DLD1 (cell line): ENCODE data around the gene CYB5RL.
"Not testable (repeated sequence)": the region's sequence is repeated elsewhere in the genome, so short reads cannot be mapped to it uniquely, and the experiment has no call there.

Experiments used
- in situ Hi-C: cut with HindIII; loops from 2 replicates; pipeline ENCODE4 v1.10.0; 2017; ENCODE audit warnings: low sequenced_read_pairs

The CYB5RL gene

DNA sequence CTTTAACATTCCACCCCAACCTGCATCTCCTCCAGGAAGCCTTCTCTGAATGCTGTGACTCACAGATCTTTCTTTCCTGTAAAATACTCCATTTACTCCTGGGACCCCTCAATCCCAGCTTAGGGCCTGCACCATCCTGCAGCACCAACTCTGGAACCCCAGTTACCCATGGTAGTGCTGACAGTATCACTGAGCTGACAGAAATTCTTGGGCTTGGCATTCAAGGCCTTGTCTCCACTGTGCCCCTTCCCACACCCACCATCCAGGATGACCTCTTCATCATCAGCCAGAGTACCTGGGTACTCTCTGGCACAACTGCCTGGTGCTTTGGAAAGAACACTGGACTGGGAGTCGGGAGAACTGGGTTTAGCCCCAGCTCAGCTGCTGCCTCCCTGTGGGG lies 8.3 kb downstream of the CYB5RL start:
- in situ Hi-C loops, result no loop called here

DNA sequence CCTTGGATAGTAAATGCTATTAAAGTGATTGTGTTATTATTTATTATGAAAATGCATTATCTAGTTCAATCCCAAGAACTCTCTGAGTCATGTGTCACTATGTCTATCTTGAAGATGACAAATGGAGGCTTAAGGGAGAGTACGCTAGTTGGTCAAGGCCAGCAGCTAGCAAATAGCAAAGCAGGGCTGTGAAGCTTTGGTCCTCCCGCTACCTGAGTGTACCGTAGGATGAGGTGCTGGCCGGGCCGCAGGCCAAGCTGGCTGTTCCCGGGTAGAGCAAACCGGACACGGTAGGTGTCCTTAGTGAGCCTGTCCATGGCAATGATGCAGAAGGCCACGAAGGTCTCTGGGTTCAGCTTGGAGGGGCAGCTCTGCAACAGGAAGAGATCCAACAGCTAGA lies 9.3 kb downstream of the CYB5RL start:
- in situ Hi-C loops, result no loop called here

DNA sequence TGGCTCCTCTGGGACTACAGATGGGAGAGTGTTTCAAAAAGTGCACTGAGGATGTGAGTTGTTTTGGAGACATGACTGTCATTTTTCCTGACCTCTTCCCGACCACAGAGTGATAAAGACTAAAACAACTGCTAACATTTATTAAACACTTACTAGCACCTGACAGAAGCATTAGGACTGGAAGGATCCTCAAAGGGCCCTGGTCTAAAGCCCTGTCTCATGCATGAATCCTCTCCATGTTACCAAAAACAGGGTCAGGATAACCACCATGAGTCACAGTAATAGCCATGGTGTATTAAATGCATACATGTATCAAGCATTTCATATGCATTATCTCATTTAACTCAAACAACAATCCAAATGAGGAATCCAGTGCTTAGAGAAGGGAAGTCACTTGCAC lies 11.5 kb downstream of the CYB5RL start:
- in situ Hi-C loops, result no loop called here

DNA sequence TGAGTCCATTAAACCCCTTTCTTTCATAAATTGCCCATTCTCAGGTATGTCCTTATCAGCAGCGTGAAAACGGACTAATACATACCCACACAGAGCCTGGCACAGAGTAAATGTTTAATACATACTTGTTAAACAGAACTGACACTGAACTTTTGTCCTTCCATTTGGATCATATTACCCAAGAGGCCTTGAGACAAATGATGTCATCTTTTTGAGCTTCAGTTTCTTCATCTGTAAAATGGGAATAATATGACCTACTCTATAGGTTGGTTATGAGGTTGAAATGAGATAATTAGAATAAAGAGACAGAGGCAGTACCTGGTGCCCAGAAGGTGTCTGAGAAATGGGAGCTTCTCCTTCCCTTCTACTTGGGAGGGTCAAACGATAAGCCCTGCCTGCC lies 13.8 kb downstream of the CYB5RL start:
- in situ Hi-C loops, result no loop called here

DNA sequence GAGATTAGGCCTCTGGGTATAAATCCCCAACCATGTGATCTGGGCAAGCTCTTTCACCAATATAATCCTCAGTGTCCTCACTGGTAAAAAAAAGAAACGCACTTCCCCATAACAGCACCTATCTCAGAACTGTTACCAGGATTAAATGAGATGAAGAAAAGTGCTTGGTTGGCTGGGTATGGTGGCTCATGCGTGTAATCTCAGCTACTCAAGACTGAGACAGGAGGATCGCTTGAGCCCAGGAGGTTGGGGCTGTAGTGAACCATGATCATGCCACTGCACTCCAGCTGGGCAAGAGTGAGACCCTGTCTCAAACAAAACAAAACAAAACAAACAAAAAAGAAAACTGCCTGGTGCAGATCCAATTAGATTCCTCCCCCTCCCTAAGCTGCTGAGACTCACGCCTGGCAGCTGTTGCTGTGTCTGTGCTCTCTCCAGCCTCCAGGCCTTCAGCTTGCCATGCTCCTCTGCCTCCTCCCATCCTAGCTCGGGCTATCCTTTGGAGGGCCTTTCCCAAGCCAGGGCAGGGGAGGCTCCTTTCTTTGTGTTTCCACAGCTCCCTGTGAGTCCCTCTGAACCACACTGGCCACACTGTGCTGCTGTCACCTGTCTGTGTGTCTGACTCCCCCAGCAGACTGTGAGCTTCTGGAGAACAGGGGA lies 19.0 kb downstream of the CYB5RL start:
- in situ Hi-C loops, result no loop called here

DNA sequence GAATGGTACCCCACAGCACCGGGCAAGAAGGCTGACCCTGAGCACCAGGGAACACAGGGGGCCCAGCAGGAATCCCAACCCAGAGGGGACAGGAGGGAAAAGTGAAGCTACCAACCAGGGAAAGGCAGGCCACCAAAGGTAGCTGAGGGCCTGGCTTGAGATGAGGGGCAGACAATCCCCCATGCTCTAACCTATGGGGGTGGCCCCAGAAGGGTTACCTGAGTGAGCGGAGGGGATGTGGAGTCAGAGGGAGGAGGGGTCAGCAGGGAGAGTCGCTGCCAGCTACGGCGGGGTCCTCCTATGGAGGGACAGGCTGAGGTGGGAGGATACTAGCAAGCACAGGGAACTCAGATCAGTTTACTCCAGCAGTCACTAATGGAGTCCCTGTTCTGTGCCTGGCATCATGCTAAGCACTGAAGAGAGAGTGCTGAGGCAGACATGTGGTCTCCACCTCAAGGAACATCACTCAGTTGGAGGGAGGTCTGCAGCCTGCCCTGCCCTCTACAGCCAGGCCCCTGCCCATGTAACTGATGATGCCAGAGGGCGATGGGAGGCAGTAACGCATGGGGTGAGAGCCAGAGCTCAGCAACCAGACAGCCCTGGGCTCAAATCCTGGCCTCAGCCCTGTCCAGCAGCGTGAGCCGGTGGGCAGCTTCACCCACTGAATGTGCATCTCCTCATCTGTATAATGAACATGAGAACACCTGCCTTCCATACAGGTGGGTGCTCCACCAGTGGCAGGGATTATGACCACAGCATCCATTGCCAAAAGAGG lies 21.3 kb downstream of the CYB5RL start:
- in situ Hi-C loops, result no loop called here

DNA sequence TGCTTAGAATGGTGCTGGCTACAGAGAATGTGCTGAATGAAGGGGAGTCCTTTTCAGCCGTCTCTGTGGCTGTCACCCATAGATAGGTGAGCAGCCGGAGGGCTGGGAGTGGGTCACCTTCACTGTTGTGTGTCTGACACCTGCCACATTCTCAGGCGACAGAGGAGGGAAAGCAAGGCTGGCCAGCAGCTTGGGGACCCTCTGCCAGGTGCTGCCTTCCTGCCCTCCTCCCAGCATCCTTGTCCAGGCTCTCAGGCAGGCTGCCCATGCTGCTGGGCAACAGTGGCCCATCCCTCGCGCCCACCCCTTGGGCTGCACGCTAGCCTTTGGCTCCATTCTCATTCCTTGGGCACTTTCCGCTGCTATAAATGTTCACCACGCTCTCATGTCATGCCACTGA lies 22.1 kb downstream of the CYB5RL start:
- in situ Hi-C loops, result no loop called here

DNA sequence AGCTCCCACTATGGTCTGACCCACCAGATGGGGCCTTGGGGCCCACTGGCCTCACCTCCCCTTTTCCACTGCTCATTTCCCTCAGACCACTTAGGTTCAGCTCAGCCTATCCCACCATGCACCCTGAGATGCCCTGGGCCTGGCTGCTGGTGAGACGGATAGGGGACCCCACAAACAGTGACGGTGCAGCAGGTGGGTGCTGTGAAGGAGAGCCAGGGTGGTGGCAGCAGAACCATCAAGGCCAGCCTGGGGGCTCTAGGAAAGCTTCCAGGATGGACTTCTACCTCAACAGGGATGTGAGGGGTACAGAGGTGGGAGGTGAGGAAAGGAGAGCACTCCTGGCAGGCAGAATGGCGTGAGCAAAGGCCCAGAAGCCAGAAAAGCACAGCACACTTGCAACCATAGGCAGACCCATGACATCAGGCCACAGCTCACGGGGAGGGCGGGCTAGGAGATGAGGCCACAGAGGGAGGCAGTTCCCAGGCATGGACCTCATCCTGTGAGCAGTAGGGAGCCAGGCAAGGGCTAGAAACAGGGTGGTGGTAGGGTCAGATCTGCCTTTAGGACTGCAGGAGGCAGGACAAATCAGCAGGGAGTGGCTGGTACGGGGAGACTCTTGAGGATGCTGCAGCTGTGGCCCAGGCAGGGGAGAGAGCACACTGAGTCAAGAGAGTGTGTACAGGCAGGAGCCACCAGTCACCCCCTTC lies 23.1 kb downstream of the CYB5RL start:
- in situ Hi-C loops, result no loop called here

DNA sequence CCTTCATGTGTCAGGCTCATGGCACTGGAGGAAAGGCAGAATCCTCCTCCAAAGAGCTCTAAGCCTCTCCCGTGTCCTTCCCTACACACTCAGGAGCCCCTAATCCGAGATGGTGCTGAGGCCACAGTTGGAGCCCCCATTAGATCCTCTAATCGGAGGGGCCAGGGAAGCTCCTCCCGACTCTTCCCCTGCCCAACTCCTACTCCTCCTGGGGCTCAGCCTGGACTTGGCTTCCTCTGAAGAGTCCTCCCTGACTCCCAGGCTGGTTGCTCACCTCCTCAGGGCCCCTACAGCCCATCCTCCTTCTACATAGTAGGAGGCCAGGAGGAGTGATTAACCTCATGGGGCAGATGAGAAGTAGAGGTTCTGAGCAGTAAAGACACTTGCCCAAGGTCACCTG lies 25.7 kb downstream of the CYB5RL start:
- in situ Hi-C loops, result no loop called here

DNA sequence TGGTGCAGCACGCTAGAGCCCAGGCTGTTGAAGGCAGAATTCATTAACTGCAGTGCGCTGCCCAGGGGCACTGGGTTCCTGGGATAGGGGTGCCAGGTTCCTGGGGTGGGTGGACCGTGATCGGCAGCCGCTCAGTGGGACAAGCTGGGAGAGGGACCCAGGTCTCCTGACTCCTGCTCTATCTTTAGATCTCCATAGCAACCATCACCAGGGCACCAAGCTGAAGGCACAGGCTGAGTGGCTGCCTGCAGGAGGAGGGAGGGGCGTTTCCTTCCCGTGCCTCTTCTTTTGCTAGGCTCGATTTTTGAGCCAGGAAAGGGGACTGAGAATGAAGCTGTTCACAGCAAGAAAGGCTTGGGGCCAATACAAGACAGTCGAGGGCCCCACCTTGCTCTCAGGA lies 26.1 kb downstream of the CYB5RL start:
- in situ Hi-C loops, result no loop called here

DNA sequence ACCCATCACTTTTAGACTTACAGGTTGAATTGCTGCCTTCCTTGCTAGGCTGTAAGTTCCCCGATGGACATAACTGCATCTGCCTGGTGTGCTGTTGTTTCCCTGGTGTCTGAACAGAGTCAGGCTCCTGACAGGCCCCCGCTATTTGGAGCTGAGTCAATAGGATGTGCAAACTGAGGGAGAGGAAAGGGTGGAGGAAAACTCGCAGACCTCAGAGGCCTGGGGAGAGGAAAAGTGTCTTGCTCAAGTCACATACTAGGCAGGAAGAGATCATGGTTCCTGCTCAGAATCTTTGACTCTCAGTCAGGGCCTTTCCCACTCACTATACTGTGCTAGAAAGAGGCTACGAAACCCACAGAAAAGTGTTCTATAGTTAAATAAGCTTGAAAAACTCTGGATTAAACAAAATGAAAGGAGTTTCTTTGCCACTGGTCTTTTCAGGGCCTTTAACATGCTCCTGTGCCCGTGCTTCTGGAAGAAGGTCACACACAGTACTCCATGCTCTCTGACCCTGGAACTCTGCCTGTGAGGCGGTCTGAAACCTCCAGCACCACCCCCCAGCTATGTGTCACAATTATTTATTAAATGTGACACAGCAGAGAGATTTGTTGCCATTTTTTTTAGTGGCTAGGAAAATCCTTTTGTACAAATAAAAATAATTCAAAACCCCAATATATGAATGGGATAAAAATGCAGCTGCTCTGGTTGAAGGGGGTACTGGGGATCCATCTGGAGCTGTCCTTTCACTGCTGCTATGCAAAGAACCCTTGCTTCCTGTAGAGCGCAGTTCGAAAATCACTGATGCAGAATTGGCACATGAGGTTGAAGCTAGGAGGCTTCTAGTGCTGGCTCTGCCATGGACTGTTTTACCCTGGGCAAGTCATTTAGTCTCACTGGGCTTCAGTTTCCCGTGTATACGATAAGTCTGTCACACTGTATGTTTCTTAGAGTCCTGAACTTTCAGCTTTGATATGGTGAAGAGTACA lies 26.9 kb downstream of the CYB5RL start:
- in situ Hi-C loops, result no loop called here

DNA sequence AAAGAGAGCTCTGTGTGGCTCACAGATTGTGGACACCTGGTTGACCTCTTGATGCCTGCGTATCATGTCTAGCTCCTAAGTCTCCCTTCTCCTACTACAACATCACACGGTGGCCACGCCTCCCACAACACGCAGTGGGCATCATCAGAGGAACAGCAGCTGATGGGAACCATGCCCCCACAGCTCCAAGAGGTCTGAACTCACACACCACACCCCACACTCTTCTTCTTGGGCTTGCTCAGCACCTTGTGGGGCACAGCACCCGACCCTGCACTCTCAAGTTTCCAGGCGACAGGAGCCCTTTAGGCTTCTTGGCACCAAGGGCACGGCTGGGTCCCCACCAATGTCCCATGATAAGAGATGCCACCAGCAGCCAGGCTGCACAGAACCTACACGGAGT lies 28.2 kb downstream of the CYB5RL start:
- in situ Hi-C loops, result no loop called here

DNA sequence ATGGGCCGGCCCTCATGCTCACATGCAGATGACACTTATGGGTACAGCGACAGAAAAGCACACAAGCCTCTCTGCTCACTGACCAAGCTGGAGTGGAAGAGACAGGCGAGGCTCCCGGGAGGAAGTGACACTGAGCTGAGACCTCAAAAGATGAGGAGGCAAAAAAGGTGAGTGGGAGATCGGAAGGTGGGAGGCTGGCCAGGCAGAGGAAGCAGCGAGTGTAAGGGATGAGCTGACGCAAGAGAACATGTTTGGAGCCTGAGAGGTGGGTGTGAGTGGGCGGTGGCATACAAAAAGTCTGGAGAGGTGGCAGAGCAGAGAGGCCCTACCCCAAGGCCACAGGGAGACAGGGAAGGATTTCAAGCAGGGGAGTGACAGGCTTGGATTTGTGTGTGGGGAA lies 28.8 kb downstream of the CYB5RL start:
- in situ Hi-C loops, result no loop called here

DNA sequence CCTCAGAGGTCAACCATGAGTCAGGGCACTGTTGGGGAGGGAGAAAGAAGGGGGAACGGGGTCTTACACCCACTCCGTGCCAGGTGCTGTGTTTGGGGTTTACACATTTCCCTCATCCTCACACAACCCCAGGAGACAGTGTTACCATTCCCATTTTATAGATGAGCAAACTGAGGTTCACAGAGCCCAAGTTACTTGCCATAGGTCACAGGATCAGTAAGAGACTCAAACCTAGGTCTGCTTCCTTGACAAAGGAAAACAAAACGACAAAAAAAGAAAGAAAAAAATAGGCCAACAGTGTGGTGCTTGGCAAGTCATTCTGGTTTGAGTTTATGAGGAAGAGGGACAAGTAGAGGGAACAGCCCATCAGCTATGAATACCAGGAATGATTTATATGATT lies 30.8 kb downstream of the CYB5RL start:
- in situ Hi-C loops, result no loop called here

DNA sequence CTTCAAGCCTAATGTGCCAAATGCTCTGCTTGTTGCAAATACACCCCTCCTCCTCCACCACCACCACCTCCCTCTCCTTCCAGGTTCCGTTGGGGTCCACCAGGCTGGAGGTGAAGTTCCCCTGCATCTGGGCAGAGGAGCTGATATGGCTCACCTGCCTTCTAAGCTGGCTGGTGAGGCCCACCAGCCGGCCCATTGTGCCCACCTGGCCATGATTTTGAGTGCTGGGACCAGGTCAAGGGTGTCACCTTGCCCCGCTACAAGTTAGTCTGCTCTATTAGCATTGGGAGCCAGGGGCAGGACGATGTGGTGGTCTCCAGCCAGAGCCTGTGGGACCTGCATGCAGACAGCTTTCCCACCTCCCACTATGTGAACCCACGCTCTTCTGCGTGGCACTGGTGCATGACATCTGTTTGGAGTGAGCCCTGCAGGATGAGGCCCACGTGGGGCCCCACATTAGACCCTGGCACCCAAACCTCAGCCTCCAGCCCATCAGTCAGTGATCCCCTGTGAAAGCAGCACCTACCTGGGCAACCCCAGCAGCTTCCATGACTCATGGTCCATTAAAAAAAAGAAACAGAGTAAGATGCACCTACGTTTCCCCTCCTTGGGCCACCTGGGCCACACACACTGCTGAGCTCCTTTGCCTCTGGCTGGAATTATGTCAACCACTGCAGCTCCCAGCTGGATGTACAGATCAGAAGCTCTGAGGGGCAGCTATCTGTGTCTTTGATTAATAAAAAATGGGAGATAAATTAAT lies 31.4 kb downstream of the CYB5RL start:
- in situ Hi-C loops, result no loop called here

DNA sequence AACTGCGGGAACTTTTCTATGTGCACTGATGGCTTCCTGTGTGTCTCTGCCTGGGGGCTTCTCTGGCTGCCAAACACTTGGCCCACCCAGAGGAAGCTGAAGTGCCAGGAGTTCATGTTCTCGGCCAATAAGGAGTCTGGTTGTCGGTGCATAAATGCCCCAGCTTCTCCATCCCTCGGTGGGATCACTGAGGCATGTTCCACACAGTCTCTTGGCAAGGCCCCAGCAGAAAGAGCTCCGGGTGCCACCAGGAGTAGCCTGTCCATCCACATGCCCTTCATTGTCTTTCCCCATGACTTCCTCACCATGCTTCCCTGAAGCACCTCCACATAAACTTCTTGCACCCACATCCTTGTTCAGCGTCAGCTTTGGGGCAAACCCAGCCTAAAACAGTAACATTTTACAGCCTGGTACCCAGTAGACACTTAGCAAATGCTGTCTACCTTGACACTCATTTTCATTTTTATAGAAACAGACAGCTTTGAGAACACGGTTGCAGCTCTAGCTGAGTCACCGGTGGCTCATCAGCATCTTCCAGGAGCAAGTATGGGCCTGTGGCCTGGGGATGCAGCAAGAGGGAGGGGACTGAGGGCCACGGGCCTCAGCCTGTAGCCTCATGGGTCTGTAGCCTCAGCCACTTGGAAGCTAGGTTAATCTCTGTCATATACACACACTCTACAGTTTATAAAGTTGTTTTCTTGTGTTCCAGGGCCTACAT lies 32.2 kb downstream of the CYB5RL start:
- in situ Hi-C loops, result no loop called here

DNA sequence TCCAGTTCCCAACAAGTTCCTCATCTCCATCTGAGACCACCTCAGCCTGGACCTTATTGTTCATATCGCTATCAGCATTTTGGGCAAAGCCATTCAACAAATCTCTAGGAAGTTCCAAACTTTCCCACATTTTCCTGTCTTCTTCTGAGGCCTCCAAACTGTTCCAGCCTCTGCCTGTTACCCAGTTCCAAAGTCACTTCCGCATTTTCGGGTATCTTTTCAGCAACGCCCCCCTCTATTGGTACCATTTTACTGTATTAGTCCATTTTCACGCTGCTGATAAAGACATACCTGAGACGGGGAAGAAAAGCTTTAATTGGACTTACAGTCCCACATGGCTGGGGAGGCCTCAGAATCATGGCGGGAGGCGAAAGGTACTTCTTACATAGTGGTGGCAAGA lies 33.5 kb downstream of the CYB5RL start:
- in situ Hi-C loops, result not testable (repeated sequence)

DNA sequence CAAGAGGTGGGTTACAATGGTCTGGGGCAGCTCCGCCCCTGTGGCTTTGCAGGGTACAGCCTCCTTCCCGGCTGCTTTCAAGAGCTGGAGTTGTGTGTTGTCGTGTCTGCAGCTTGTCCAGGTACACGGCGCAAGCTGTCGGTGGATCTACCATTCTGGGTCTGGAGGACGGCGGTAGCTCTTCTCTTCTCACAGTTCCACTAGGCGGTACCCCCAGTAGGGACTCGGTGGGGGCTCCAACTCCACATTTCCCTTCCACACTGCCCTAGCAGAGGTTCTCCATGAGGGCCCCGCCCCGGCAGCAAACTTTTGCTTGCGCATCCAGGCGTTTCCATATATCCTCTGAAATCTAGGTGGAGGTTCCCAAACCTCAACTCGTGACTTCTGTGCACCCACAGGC lies 34.7 kb downstream of the CYB5RL start:
- in situ Hi-C loops, result no loop called here

DNA sequence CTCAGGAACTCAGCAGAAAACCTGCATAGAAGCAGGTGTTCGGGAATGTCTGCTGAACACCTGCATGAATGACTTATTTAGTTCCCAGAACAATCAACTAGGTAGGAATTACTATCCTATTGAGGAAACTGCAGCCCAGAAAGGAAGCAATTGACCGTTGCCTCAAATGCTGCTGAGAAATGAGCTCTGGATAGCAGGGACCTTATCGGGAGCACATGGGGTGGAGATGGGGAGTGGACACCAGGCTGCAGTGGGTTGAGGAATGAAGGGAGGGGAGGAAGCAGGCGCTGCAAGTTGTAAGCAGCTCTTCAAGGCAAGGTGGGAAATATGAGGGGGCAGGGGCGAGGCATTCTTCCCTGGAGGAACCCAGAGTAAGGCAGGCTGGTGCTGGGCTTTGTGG lies 36.3 kb downstream of the CYB5RL start:
- in situ Hi-C loops, result no loop called here

DNA sequence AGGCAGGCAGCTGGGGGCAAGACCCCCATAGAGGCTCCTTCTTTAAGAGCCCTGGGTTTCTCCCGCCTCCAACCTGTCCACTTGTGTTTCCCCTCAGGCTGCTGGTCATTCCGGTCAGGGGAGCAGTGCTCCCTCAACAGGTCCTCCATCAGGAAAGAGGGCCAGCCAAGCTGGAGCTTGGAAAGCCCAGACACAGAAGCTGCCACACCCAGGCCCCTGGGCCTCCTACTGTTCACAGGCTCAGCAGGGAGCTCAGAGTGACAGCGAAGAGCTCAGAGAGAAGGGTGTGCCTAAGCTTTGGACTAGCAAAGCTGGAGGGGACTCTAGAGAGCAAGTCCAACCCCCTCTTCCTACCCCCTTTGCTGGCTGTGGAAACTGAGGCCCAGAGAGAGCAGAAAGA lies 36.8 kb downstream of the CYB5RL start:
- in situ Hi-C loops, result no loop called here
